Peyer's patch (tissue), 4 donors: ENCODE data around the gene LYRM9.

ENCODE experiments used
- CTCF ChIP-seq, 6 experiments: fragments of 450-650 bp in 4 of 6; fragments of 200-600 bp in 2 of 6; sonication (generic) in 1 of 6; IDR thresholded peaks; one replicate each; pipeline ENCODE4 v1.5.1; 2017 to 2019; ENCODE audit warnings: antibody characterized with exemption in 6 of 6, mild to moderate bottlenecking in 3 of 6, moderate library complexity in 1 of 6
- POLR2A ChIP-seq, 2 donors: fragments of 450-650 bp; IDR thresholded peaks; one replicate each; pipeline ENCODE4 v1.5.1; 2017; ENCODE audit warnings: antibody characterized with exemption in 2 of 2, mild to moderate bottlenecking in 2 of 2, moderate library complexity in 2 of 2

GRCh38 chr17:27898096-27898495, 4.9 kb upstream of the LYRM9 start:
- TF ChIP-seq CTCF (IDR thresholded peaks at IDR 0.05) (no peak), POLR2A (IDR thresholded peaks at IDR 0.05) (no peak)
